ENCODE measurements around the gene ATP5F1B.
A peak's percentile ranks its signal among the peaks of the same experiment; 100 is the strongest.
"Not testable (repeated sequence)": the region's sequence is repeated elsewhere in the genome, so short reads cannot be mapped to it uniquely, and the experiment has no call there.

ATP5F1B gene

GRCh38 chr12:56648023-56648422 lies 2.2 kb upstream of the ATP5F1B start:
- not testable (repeated sequence) for DNase-seq (ENCODE audit: low read depth)

DNA sequence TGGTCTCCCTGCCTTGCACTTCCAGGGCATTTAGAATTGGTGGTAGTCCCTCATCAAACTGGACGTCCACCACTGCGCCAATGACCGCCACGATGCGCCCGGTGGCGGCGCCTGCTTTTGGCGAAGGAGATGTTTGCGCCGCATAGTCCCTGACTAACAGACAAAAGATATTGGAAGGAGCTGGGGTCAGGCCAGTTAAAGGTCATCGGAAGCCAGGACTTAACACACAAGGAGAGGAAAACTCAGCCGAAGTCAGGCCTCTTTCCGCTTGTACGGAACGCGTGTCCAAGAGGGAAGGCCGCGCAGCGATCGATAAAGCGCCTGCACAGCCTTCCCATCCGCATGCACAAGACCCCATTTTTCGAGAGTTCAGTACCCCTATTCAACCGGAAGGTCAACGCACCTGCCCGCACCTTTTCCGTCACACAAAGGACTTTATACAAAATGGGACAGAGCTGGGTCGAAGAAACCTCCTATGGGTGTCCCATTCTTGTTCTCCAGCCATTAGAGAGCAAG lies 525 bp downstream of the ATP5F1B start:
- no peak for DNase-seq (ENCODE audit: low read depth)

GRCh38 chr12:56644654-56645053 lies 1.1 kb downstream of the ATP5F1B start:
- DNase-seq (ENCODE audit: low read depth): no peak

DNA sequence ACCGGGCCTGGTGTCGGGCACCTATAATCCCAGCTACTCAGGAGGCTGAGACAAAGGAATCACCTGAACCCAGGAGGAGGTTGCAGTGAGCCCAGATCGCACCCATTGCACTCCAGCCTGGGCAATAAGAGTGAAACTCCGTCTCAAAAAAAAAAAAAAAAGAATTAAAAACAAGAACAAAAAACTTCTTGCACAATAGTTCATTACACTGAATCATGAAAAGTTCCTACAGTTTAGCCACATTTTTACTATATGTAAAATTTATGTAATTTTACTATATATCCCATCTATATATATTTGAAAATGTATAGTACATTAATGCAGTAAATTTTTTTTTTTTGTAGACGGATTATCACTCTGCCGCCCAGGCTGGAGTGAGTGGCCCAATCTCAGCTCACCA lies 4.6 kb downstream of the ATP5F1B start:
- no peak for DNase-seq (ENCODE audit: low read depth)

DNA sequence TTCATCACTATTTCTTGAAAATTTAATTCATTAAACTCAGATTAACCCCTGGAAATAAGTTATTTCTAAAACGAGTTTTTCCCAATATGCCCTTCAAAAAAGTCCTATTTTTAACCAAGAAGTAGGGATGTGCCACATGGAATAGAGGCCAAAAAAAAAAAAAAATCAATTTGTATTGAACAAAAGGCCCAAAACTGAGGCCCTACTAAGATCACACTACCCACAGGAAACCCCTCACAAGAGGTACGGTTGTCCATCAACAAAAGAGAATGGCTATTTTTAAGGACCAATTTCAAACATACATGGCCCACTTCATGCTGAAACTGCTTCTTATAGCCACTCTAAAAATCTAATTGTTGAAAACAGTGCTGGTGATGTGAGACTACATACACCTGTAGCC lies 8.2 kb downstream of the ATP5F1B start:
- DNase-seq (ENCODE audit: low read depth): no peak

DNA sequence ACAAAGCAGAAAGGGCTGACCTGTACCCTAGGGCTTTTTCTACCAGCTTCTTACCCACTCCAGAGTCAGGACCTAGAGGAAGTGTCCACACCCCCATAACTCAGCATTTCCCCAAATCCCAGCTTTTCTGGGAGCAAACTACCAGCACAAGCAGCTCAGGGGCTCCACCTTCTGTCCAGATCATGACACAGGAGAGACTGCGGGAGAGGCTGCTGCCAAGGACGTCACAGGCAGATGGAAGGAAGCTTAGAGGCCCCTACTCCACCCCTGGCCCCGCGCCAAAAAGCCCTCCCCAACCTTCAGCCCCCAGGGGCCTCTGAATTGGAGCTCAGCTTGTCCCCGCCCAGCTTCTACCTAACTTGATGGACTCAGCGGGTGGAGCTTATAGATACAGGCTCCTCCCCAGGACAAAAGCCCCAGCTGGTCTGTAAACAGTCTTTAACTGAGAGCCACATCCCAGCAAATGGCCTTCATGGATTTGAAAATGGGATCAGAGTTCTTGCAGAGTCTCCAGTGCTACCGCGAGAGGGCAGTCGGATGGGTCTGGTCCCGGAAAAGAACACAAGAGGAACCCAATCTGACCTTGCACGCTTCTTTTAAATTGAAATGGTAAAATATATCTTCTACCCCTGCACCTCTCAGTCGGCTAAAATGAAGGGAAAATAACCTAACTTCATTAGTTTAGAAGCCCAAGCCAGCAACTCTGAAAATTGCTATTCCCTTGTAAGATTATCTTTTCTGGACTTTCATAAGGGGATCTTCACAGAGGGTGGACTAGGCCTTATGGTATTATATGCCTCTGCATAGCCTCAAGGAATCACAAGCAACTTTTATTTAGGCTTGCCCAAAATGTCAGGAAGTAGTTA lies 8.9 kb downstream of the ATP5F1B start:
- DNase-seq (ENCODE audit: low read depth): peak; percentile 89

DNA sequence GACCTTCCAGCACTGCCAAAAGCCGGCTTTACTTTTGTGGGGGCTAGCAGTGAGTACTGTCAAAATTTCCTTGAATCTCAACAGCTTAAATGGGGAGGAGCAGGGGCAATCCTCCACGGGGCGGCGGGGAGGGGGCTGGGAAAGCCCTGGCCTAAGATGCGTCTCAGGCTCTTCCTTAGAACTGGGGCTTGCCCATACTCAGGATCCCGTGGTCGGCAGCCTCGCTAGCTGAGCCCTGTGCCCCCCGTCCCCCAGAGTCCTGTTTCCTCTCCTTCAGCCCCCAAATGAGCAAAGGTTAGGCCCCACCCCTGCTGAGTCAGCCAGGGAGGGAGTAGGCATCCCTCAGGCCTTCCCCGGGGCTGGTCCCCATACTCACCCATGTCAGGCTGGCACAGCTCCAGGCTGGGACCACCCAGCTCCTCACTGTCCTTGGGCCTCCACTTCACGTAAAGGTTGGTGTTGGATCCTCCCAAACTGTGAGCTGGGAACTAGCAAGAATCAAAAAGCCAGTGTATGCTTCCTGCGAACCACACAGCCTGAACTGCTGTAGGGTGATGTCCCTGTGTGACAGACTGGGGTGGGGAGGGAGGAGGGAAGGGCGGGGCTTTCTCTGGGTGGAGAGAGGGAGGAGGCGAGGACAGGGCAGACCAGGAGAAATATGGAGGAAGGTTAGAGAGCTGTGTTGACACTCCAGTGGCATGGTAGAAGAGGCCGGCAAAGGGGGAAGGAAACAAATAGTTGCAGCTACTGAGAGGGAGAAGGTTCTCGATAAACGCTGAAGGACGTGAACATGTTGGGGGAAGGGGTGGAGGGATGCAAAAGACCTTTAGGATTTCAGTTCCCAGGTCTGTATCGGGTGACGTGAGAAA lies 9.7 kb downstream of the ATP5F1B start:
- DNase-seq (ENCODE audit: low read depth): peak; percentile 71

DNA sequence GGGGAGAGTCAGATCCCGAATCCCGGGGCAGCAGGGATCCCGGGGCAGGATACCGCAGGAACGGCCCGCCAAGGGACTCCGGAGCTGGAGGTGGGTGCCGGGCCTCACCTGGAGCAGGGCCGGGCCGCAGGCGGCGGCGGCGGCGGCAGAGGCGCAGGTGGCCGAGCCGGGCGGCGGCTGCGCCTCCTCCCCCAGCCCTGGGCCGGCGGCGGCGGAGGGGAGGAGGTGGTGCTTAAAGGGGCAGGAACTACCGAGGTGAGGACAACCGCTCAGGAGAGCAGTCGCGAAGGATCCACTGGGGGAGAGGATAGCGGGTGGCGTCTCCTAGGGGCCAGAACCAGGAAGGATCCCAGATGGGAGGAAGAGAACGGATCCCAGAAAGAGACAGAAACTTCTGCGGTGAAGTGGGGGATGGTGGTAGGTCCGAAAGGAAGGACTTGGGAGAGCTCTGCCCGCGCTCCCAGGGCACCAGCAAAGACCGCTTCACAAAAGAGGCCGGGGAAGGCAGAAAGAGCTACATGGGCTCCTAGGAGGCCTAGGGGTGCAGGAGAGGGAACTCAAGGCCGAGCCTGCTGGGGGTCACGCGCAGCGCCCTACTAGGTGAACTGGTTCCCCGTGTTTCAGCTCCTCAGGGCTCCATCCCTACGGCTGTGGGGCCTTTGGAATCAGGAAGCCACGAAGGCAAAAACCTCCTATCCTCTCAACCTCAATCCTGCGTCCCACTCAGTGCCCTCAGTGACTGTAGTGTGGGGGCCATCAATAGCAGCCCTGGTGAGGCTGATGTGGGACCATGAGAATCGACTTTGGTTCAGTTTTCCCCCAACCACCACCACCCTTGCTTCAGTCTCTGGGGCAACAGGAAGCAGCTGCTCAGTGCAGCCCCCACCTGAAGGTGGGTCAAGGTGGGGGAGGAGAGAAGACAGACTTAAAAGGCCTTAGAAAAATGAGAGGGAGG lies 10.7 kb downstream of the ATP5F1B start:
- DNase-seq (ENCODE audit: low read depth): peak; percentile 27

DNA sequence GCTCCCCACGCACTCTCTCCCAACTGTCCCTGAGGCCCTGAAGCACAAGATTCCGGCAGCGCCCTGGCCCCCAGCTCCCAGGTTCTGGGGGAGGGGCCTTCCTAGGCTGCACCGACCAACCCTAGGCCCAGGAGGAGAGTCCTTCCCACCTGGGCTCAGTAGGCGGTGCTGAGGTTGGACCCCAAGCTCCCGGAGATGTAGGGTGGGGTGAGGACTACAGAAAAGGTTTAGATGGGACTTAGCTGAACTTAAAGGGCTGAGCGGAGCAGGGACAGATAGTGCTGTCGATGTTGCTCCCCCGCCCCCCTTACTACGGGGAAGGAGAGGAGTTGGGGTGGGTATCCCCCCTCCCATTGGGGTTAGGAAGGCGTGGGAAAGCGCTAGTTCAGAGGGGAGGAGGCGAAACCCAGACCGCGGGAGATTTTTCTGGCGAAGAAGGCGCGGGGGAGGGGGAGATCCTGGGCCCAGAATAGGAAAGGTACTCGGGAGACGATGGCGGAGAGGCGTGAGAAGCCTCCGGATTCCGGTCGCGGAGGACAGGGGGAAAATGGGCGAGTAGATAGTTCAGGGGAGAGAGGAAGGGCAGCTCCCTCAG lies 11.4 kb downstream of the ATP5F1B start:
- no peak for DNase-seq (ENCODE audit: low read depth)

GRCh38 chr12:56633468-56634241 lies 12.1 kb downstream of the ATP5F1B start:
- no peak for DNase-seq (ENCODE audit: low read depth)

DNA sequence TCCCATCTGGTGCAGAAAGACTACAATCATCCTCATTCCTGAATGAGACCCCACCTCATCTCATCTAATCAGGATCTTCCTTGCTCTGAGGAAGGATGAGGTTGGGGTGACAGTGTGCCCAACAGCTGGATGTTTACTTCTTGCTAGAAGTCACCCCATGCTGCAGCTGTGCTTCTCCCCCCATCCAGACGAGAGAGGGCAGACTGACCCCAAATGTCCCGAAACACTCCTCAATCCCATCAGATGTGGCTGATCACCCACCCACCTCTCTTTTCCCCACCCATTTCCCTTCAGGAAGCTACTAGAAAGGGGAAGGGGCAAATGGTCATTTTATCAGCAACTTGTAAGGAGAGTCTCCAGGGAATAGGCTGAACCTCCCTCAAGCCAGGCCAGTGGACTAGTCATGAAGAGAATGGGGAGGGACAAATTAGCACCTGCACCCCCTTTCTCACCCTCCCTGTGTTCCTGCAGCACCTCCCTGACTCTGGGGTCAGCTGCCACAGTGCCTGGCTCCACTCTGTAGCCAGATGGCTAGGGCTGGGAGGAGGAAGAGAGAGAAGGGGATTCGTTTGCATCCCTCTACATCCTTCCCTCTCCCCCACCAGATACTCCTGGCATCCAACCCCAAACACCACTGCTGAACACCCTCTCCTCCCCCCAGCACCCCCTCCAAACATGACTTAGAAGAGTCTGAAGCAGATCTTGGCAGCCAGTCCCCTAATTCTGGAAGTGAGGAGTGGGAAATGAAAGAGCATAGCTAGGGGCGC lies 12.9 kb downstream of the ATP5F1B start:
- no peak for DNase-seq (ENCODE audit: low read depth)

GRCh38 chr12:56631790-56632700 lies 13.7 kb downstream of the ATP5F1B start:
- DNase-seq (ENCODE audit: low read depth): peak; percentile 22

- DNase-seq (ENCODE audit: low read depth): peak; percentile 70
Measured at GRCh38 chr12:56630180-56630632, 15.6 kb downstream of the ATP5F1B start, which contains the start of gene BAZ2A. TSS of gene BAZ2A (minus strand) at chr12:56630326. CDS start at chr12:56617530, 12,796 bp downstream.

DNA sequence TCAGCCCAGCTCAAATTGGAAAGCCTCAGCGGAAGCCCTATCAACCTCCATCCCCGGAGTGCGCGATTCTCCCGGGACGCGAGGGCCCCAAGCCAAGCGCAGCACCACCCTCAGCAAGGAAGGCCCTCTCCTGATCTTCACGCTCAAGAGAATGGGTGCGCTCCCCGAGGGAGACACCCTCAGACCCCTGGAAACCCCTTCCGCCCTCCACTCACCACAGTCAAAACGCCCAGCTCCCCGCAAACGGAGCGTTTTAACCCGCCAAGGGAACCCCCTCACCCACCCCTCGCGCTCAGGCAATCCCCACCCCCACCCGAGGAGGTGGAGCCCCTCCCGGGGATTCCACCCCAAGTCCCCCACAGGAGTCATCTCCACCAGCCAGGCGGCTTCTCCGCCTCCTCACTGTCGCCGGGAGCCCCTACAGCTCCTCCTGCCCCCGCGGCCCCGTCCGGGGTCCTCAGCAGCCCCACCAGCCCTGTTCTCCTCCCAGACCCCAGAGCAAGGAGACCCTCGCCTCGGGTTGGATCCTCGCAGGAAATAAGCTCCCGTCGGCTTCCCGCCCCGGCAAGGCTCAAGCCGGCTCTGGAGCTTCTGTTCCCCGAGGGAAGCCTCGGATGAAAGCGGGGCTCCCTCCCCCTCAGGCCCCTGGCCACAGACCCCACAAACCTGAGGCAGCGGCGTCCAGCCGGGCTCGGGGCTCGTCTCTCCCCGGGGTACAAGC lies 16.2 kb downstream of the ATP5F1B start:
- DNase-seq (ENCODE audit: low read depth): peak; percentile 8

- peak; percentile 49 for DNase-seq (ENCODE audit: low read depth)
Measured at GRCh38 chr12:56628671-56629458, 16.9 kb downstream of the ATP5F1B start.

DNA sequence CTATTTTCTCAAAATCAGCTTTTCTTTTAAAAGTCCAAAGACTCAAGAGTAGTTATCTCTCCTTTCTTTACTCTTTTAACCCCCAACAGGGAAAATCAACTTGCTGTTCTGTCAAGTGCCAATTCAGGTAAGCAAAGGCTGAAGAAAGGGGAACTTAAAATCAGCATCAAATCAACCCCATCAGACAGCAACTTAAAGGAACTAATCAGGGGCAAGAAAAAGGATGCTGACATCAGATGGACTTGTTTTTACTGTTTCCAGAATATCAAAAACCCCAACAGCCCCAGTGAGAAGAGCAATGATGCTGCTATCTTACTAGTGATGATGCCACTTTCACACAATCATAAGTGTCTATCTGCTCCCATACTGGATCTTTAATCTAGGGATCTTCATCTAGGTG lies 19.1 kb downstream of the ATP5F1B start:
- no peak for DNase-seq (ENCODE audit: low read depth)

DNA sequence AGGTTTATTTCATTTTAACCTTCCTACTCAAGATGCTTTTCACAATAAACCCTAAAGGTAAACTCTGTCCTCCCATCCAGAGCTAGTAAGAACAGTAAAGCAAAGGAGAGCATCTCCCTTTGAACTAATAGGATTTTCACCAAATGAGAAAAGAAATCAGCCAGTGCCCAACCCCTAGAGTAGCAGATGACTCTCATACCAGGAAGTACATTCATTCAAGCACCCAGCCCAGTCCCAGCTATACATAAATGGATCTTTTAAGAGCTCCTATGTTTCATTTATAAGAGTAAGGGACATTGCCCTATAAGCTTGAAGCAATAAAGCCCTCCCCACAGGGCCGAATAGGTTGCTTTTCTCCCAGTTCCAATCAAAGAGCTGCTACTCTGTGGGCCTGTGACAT lies 23.2 kb downstream of the ATP5F1B start:
- no peak for DNase-seq (ENCODE audit: low read depth)

Data from stimulated activated CD8-positive, alpha-beta memory T cell treated with anti-CD3 and anti-CD28 coated beads, Interleukin-15, amount 100 ng/mL, for 1 hour (primary cell).